Measurements from ENCODE around the gene MYO1D. TPM values are rescaled to one million over a fixed set of nuclear protein-coding genes. Genes with fewer than 3 reads are reported as not detected.
"Not testable (repeated sequence)": the region's sequence is repeated elsewhere in the genome, so short reads cannot be mapped to it uniquely, and the experiment has no call there.

Gene MYO1D
- polyA plus RNA-seq, 1 donor = 5.7 TPM

- no peak for DNase-seq
Measured at GRCh38 chr17:32660496-32660985, 216.4 kb downstream of the MYO1D start.

- DNase-seq = peak; percentile 70
Measured at GRCh38 chr17:32659419-32659842, 217.5 kb downstream of the MYO1D start.

GRCh38 chr17:32658470-32659418 is 218.2 kb downstream of the MYO1D start:
- DNase-seq = no peak

GRCh38 chr17:32656886-32657285 is 220.0 kb downstream of the MYO1D start:
- DNase-seq = no peak

- no peak for DNase-seq
Measured at GRCh38 chr17:32654324-32654723, 222.6 kb downstream of the MYO1D start.

GRCh38 chr17:32651084-32651483 is 225.8 kb downstream of the MYO1D start:
- no peak for DNase-seq

- DNase-seq = no peak
Measured at GRCh38 chr17:32648450-32648849, 228.5 kb downstream of the MYO1D start.

- DNase-seq = no peak
Measured at GRCh38 chr17:32646941-32647340, 230.0 kb downstream of the MYO1D start.

GRCh38 chr17:32641514-32641913 is 235.4 kb downstream of the MYO1D start:
- not testable (repeated sequence) for DNase-seq

GRCh38 chr17:32636598-32637218 is 240.2 kb downstream of the MYO1D start:
- DNase-seq = no peak

- no peak for DNase-seq
Measured at GRCh38 chr17:32634167-32634566, 242.8 kb downstream of the MYO1D start.

GRCh38 chr17:32631341-32632096 is 245.4 kb downstream of the MYO1D start:
- no peak for DNase-seq

GRCh38 chr17:32629563-32630190 is 247.2 kb downstream of the MYO1D start:
- no peak for DNase-seq

GRCh38 chr17:32628271-32629044 is 248.5 kb downstream of the MYO1D start:
- DNase-seq = no peak

GRCh38 chr17:32627239-32627996 is 249.5 kb downstream of the MYO1D start:
- no peak for DNase-seq

- DNase-seq = no peak
Measured at GRCh38 chr17:32626379-32626791, 250.5 kb downstream of the MYO1D start.

GRCh38 chr17:32625971-32626370 is 251.0 kb downstream of the MYO1D start:
- peak; percentile 20 for DNase-seq

- no peak for DNase-seq
Measured at GRCh38 chr17:32623196-32623595, 253.7 kb downstream of the MYO1D start.

- DNase-seq = no peak
Measured at GRCh38 chr17:32622540-32622939, 254.4 kb downstream of the MYO1D start.

- DNase-seq = no peak
Measured at GRCh38 chr17:32621612-32622312, 255.2 kb downstream of the MYO1D start.

Measured in hindlimb muscle (tissue), 1 donor.